ENCODE data around the gene ETS1.

ETS1 gene

GRCh38 chr11:128478305-128478704, 109.1 kb downstream of the ETS1 start:
- DNase-seq: no peak

GRCh38 chr11:128477811-128478210, 109.5 kb downstream of the ETS1 start:
- DNase-seq: no peak

GRCh38 chr11:128477278-128477677, 110.1 kb downstream of the ETS1 start:
- no peak for DNase-seq

- peak; percentile 86 for DNase-seq
Measured at GRCh38 chr11:128476729-128477128, 110.6 kb downstream of the ETS1 start.

GRCh38 chr11:128476049-128476448, 111.3 kb downstream of the ETS1 start:
- DNase-seq: peak; percentile 16

GRCh38 chr11:128474036-128474874, 113.1 kb downstream of the ETS1 start:
- no peak for DNase-seq

GRCh38 chr11:128473636-128474035, 113.7 kb downstream of the ETS1 start:
- DNase-seq: no peak

GRCh38 chr11:128472128-128473089, 114.9 kb downstream of the ETS1 start:
- DNase-seq: no peak

GRCh38 chr11:128471138-128471661, 116.2 kb downstream of the ETS1 start:
- DNase-seq: no peak

GRCh38 chr11:128470081-128470480, 117.3 kb downstream of the ETS1 start:
- no peak for DNase-seq

- no peak for DNase-seq
Measured at GRCh38 chr11:128469220-128469619, 118.1 kb downstream of the ETS1 start.

GRCh38 chr11:128468111-128468510, 119.2 kb downstream of the ETS1 start:
- DNase-seq: no peak

- no peak for DNase-seq
Measured at GRCh38 chr11:128467610-128468041, 119.7 kb downstream of the ETS1 start.

- no peak for DNase-seq
Measured at GRCh38 chr11:128467041-128467440, 120.3 kb downstream of the ETS1 start.

- DNase-seq: no peak
Measured at GRCh38 chr11:128465946-128466705, 121.2 kb downstream of the ETS1 start.

- DNase-seq: no peak
Measured at GRCh38 chr11:128465531-128465930, 121.8 kb downstream of the ETS1 start.

- DNase-seq: no peak
Measured at GRCh38 chr11:128464878-128465450, 122.4 kb downstream of the ETS1 start.

GRCh38 chr11:128463979-128464378, 123.4 kb downstream of the ETS1 start:
- no peak for DNase-seq

- DNase-seq: no peak
Measured at GRCh38 chr11:128463371-128463829, 124.0 kb downstream of the ETS1 start.

GRCh38 chr11:128462922-128463321, 124.4 kb downstream of the ETS1 start:
- DNase-seq: no peak

GRCh38 chr11:128462189-128462588, 125.2 kb downstream of the ETS1 start:
- no peak for DNase-seq

GRCh38 chr11:128458321-128458720, 129.0 kb downstream of the ETS1 start:
- DNase-seq: no peak
